ENCODE measurements around the gene MYO9B. TPM values are rescaled to one million over a fixed set of nuclear protein-coding genes. Genes with fewer than 3 reads are reported as not detected.
A peak's percentile ranks its signal among the peaks of the same experiment; 100 is the strongest.
"Not testable (repeated sequence)": the region's sequence is repeated elsewhere in the genome, so short reads cannot be mapped to it uniquely, and the experiment has no call there.

Gene MYO9B
- total RNA-seq, 1 donor from 2014 or later, result 32.4 TPM

DNA sequence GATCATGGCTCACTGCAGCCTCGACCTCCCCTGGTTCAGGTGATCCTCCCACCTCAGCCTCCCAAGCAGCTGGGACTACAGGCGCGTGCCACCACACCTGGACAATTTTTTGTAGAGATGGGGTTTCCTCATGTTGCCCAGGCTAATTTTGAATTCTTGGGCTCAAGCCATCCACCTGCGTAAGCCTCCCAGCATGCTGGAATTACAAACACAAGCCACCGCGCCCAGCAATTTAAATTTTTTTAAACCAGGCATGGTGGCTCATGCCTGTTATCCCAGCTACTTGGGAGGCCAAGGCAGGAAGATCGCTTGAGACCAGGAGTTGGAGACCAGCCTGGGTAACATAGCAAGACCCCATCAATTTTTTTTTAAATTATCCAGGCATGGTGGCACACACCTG is 79.7 kb downstream of the MYO9B start:
- intact Hi-C loops (cut with DNase I), result no loop called here
- DNase-seq, result no peak
- ATAC-seq (ENCODE audit: poor library complexity), result no peak

DNA sequence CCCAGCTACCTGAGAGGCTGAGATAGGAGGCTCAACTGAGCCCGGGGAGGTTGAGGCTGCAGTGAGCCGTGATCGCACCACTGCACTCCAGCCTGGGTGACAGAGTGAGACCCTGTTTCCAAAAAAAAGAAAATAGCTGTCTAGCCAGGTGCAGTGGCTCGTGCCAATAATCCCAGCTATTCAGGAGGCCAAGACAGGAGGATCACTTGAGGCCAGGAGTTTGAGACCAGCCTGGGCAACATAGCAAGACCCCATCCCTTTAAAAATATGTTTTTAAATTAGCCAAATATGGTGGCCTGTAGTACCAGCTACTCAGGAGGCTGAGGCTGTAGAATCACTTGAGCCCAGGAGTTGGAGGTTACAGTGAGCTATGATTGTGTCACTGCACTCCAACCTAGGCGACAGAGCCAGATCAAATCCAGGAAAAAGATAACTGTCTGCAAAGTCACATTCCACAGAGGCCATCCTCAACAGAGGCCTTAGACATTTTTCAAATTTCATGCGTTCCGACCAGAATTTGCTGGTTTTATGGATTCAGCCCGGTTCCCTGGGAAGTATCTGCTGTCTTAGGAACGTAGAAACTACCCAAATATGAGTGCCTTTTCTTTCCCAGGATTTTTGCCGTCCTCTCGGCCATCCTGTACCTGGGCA is 80.8 kb downstream of the MYO9B start:
- ATAC-seq (ENCODE audit: poor library complexity) (no peak), DNase-seq (no peak)
- intact Hi-C loops (cut with DNase I), result no loop called here

DNA sequence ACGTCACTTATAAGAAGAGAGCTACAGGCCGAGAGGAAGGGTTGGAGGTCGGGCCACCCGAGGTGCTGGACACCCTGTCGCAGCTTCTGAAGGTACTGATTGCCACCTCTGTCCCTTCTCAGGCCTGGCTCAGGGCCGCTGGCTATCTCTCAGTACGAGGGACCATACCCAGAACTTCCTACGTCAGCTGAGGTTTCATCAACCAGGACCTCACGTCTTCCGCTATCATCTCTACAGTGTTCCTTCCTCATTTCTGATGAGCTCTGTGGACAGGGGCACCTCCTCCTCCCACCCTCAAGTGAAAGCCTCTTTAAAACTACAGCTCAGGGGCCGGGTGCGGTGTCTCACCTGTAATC is 81.3 kb downstream of the MYO9B start:
- ATAC-seq (ENCODE audit: poor library complexity) (peak; percentile 49), DNase-seq (no peak)
- intact Hi-C loops (cut with DNase I), result no loop called here

DNA sequence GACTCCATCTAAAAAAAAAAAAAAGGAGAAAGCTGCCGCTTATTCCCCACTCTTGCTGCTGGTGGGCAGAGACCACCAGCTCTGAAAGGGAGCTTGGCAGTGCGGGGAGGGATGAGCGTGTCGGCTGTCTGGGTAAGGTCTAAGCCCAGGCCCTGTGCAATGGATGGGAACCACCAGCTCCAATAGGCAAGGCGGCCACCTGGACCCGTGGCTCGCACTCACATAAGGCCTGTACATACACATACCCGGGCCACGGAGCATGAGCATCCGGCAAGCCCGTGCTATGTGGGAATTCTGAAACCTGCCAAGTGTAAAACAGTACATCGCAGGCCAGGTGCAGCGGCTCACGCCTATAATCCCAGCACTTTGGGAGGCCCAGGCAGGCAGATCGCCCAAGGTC is 83.0 kb downstream of the MYO9B start:
- intact Hi-C loops (cut with DNase I), result no loop called here
- no peak for ATAC-seq (ENCODE audit: poor library complexity)
- DNase-seq, result no peak

DNA sequence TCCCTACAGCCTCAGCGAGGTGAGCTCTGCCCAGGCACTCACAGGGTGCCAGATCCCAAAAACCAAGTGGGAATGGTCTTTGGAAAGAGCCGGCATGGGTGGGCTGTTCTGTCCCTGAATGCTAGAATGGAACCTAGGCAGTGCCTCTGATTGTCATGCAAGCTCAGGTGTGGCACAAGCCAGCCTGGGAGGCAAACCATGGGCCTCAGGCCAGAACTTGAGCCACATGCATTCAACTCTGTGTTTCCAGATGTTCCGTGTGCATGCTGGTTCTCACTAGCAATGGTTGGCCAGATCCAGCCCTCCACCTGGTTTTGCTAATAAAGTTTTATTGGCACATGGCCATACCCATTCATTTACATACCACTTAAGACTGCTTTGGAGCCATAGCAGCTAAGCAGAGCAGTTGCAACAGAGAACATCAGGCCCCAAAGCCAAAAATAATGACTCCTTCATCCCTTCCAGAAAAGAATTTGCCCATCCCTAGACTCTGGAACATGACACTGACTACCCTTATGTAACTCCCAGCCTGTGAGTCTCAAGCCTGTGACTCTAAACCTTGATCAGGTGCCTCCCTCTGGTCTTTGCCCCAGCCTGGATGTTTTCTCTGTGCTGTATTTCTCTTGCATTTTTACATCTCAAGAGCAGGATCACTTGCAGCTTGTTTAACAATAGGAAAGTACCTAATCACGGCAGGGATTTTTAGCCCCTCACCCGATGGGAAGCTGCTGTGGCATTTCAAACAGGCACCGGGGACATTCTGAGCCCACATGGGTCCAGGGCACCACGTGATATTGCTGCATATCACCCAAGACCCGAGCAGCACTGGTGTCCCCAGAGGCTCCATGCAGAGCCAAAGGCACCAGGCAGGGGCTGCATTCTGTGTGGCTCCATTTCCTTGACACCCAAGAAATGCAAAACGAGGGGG is 84.2 kb downstream of the MYO9B start:
- ATAC-seq (ENCODE audit: poor library complexity) (no peak), DNase-seq (no peak)
- intact Hi-C loops (cut with DNase I), result no loop called here

GRCh38 chr19:17160908-17161307 is 85.3 kb downstream of the MYO9B start:
- ATAC-seq (ENCODE audit: poor library complexity), result no peak
- DNase-seq, result no peak
- intact Hi-C loops (cut with DNase I), result no loop called here

GRCh38 chr19:17162131-17162530 is 86.6 kb downstream of the MYO9B start:
- ATAC-seq (ENCODE audit: poor library complexity); intact Hi-C loops (cut with DNase I); DNase-seq: not testable (repeated sequence)

DNA sequence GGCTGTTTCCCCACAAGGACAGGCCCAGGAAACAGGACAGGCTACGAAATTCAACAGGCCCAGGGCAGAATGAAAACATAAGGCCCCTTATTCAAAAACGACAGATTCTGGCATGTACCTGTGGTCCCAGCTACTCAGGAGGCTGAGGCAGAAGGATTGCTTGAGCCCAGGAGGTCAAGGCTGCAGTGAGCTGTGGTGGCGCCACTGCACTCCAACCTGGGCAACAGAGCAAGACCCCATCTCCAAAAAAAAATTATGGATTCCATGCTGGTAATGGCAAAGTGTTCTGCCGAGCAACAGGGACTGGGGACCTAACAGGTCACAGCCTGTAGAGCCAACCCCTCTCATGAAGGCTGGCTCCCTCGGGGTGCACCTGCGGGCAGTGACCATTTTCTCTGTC is 87.0 kb downstream of the MYO9B start:
- intact Hi-C loops (cut with DNase I), result no loop called here

DNA sequence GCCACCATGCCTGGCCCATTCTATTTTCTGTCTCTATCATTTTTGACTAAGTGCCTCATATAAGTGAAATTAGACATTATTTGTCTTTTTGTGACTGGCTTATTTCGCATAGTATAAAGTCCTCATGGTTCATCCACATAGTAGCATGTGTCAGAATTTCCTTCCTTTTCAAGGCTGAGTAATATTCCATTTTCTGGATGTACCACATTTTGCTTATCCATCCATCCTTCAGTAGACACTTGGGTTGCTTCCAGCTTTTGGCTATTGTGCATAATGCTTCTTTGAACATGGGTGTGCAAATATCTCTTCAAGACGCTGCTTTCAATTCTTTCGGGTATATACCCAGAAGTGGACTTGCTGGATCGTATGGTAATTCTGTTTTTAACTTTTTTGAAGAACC is 88.1 kb downstream of the MYO9B start:
- DNase-seq, result no peak
- intact Hi-C loops (cut with DNase I), result no loop called here
- ATAC-seq (ENCODE audit: poor library complexity), result no peak

More for the DNA sequence above, 87.0 kb downstream of the MYO9B start:
- ATAC-seq (ENCODE audit: poor library complexity) (no peak), DNase-seq (no peak)

DNA sequence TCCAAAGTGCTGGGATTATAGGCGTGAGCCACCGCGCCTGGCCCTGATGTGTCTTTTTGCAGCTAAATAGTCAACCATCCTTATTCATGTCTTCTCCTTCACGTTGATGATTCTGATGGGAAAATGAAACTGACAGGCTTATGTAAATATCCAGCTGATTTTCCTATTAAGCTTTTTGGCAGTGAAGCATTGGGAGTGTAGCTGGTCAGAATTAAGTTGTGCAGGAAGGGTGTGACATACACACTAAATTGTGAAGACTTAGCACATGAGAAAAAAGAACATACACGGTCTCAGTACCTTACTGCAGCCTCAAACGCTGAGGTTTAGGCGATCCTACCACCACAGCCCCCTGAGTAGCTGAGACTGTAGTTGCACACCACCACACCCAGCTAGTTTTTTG is 89.1 kb downstream of the MYO9B start:
- ATAC-seq (ENCODE audit: poor library complexity) (no peak), DNase-seq (no peak)
- intact Hi-C loops (cut with DNase I), result no loop called here

DNA sequence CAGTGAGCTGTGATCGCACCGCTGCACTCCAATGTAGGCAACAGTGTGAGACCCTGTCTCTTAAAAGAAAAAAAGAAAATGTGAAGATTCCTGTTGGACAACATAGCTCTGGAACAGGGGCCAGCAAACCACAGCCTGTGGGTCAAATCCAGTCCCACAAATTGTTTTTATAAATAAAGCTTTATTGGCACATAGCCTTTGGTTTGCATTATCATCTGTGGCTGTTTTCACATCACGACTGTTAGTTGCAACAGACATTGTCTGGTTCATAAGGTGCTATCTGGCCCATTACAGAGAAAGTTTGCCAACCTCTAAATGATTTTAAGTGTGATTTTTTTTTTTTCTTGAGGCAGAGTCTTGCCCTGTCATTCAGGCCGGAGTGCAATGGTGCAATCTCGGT is 90.1 kb downstream of the MYO9B start:
- intact Hi-C loops (cut with DNase I), result no loop called here
- no peak for ATAC-seq (ENCODE audit: poor library complexity)
- no peak for DNase-seq

GRCh38 chr19:17170538-17171297 is 95.1 kb downstream of the MYO9B start:
- ATAC-seq (ENCODE audit: poor library complexity), result no peak
- intact Hi-C loops (cut with DNase I), result no loop called here

GRCh38 chr19:17171874-17172273 is 96.3 kb downstream of the MYO9B start:
- intact Hi-C loops (cut with DNase I), result no loop called here
- no peak for ATAC-seq (ENCODE audit: poor library complexity)
- no peak for DNase-seq

More at GRCh38 chr19:17170538-17171297, 95.1 kb downstream of the MYO9B start:
- DNase-seq, result no peak

DNA sequence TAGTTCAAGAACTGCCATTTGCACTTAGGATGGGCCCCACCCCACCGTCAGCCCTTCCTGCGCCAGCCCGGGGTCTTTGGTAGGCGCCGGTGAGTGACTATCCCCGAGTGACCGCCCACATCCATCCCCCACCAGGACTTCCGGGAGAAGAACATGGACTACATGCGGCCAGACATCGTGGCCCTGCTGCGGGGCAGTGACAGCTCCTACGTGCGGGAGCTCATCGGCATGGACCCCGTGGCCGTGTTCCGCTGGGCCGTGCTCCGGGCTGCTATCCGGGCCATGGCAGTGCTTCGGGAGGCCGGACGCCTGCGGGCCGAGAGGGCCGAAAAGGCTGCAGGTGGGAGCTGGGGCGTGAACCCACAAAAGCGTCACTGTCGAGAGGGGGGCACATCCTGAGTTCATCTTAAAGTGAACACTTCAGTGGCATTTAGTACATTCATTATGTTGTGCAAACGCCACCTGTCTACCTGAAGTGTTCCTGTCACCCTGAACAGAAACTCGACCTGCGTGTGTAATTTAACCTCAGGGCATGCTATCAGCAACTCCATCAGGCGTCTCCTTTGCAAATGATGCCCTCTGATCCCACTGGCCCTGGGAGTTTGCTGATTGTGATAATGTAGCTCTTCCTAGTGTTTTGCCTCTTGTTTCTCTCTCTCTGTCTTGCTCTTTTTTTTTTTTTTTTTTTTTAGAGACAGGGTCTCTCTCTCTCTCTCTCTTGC is 97.2 kb downstream of the MYO9B start:
- DNase-seq, result no peak
- intact Hi-C loops (cut with DNase I), result no loop called here

DNA sequence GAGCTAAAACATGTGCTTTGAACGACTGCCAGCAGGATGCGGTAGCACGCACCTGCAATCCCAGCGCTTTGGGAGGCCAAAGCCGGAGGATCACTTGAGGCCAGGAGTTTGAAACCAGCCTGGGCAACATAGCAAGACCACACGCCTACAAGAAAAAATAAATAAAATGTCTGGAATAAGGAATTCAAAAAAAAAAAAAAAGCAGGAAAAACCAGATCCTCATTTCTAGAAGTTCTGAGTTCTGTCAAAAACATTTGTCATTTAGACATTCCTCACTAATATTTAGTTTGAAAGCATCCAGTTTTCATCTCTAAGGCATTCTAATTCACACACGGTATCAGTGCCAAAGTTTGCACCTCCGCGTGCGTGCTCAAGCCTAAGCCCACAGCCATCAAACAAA is 102.7 kb downstream of the MYO9B start:
- intact Hi-C loops (cut with DNase I), result no loop called here
- DNase-seq (no peak), ATAC-seq (ENCODE audit: poor library complexity) (no peak)

More for the DNA sequence above, 97.2 kb downstream of the MYO9B start:
- no peak for ATAC-seq (ENCODE audit: poor library complexity)

GRCh38 chr19:17180997-17181702 is 105.6 kb downstream of the MYO9B start:
- intact Hi-C loops (cut with DNase I), result no loop called here
- no peak for DNase-seq
- no peak for ATAC-seq (ENCODE audit: poor library complexity)

GRCh38 chr19:17183271-17183761 is 107.7 kb downstream of the MYO9B start:
- intact Hi-C loops (cut with DNase I), result no loop called here
- ATAC-seq (ENCODE audit: poor library complexity), result no peak
- DNase-seq, result no peak

DNA sequence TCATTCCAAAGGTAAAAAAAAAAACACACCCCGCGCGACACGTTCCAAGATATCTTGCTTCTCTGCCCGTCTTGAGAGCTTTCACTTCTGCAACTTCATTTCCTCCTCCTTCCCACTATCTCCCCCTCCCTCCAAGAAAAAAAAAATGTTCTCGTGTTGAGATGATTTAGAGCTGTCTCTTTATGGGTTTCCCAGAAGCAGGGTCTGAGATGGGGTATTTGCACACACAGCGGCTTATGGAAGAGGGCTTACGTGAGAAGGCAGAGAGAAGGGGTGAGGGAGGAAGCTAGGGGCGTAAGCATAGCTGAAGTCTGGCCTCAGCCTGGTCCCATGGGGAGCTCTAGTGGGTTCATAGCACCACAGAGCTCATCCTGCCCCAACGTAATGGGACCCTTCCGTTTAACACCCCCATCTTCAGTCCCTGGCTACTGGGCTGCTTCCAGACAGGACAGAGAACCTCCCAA is 108.3 kb downstream of the MYO9B start:
- intact Hi-C loops (cut with DNase I), result no loop called here
- DNase-seq, result no peak
- ATAC-seq (ENCODE audit: poor library complexity), result no peak

All from Right ventricle myocardium superior (tissue), 1 donor.